Mammary epithelial cell (primary cell): ENCODE measurements around the gene GALP.

Experiments used
- CTCF ChIP-seq, 2 donors: IDR thresholded peaks in 1 of 2; conservative IDR thresholded peaks in 1 of 2; 2 replicates each; pipeline ENCODE4 v1.5.1; 2011 to 2012; ENCODE audit warnings: inconsistent platforms in 2 of 2, low read length in 2 of 2, mild to moderate bottlenecking in 2 of 2, control low read depth in 1 of 2, low read depth in 1 of 2; ENCODE audit not compliant: insufficient read depth in 1 of 2; ENCODE audit errors: extremely low read depth in 1 of 2
- EZH2 ChIP-seq: IDR thresholded peaks from 2 replicates; pipeline ENCODE4 v1.6.1; 2012; ENCODE audit warnings: low read length, inconsistent platforms, borderline replicate concordance

- TF ChIP-seq CTCF (conservative IDR thresholded peaks at IDR 0.05 in 1 of 2, IDR thresholded peaks at IDR 0.05 in 1 of 2; ENCODE audit: extremely low read depth in 1 of 2, insufficient read depth in 1 of 2, low read depth in 1 of 2, low read length in 2 of 2) (no peak), EZH2 (no peak)
Measured at GRCh38 chr19:56162258-56162657, 13.6 kb upstream of the GALP start.
